ENCODE data around the gene ZNF100.
"Not testable (repeated sequence)": the region's sequence is repeated elsewhere in the genome, so short reads cannot be mapped to it uniquely, and the experiment has no call there.

Gene ZNF100

DNA sequence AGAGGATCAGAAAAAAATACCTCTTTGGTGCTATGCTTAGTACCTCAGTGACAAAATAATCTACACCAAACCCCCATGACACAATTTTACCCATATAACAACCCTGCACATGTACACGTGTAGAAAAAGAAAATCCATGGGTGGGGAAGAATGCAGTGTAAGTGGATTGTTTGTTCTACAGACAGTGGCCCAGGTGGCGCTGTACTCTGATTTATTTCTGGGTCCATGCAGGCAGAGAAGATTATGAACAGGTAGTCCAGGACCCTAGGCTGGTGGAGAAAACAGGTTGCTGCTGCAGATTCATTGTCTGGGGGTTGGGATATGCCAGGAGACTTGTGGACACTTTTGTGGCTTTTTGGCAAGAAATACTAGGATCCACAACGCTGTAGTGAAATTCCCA lies 9.1 kb downstream of the ZNF100 start:
- TF ChIP-seq, protein P1, sequence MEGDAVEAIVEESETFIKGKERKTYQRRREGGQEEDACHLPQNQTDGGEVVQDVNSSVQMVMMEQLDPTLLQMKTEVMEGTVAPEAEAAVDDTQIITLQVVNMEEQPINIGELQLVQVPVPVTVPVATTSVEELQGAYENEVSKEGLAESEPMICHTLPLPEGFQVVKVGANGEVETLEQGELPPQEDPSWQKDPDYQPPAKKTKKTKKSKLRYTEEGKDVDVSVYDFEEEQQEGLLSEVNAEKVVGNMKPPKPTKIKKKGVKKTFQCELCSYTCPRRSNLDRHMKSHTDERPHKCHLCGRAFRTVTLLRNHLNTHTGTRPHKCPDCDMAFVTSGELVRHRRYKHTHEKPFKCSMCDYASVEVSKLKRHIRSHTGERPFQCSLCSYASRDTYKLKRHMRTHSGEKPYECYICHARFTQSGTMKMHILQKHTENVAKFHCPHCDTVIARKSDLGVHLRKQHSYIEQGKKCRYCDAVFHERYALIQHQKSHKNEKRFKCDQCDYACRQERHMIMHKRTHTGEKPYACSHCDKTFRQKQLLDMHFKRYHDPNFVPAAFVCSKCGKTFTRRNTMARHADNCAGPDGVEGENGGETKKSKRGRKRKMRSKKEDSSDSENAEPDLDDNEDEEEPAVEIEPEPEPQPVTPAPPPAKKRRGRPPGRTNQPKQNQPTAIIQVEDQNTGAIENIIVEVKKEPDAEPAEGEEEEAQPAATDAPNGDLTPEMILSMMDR (IDR thresholded peaks at IDR 0.05; ENCODE audit: low read depth, low read length): no peak
- no peak for TF ChIP-seq EZH2phosphoT487 (IDR thresholded peaks at IDR 0.05; ENCODE audit: low read depth)
- H4K20me1 ChIP-seq (ENCODE audit: insufficient read depth, low read length): no peaks in the 10 kb centered on the region
- H3K9me3 ChIP-seq (ENCODE audit: insufficient read depth, low read length): peaks cover 19% of the 10 kb centered on the region
- H3K9ac ChIP-seq (ENCODE audit: low read length): no peak overlapping the region
- H3K4me3 ChIP-seq (ENCODE audit: low read length): no peak overlapping the region
- H2AFZ ChIP-seq (ENCODE audit: low read depth, low read length): no peak overlapping the region
- H3K79me2 ChIP-seq (ENCODE audit: low read length): peaks cover 60% of the 10 kb centered on the region
- H3K4me2 ChIP-seq (ENCODE audit: low read length): no peak overlapping the region
- no peaks in the 10 kb centered on the region for H3K4me1 ChIP-seq (ENCODE audit: low read length)
- no peaks in the 10 kb centered on the region for H3K27me3 ChIP-seq (ENCODE audit: low read depth, low read length)
- peaks cover 95% of the 10 kb centered on the region for H3K36me3 ChIP-seq (replicated peaks; ENCODE audit: low read depth, low read length)
- H3K27ac ChIP-seq (ENCODE audit: low read length): no peak overlapping the region

- Histone ChIP-seq H3K79me2 (ENCODE audit: low read length) (peaks cover 70% of the 10 kb centered on the region), H3K36me3 (replicated peaks; ENCODE audit: low read depth, low read length) (peaks cover 94% of the 10 kb centered on the region), H3K9me3 (ENCODE audit: insufficient read depth, low read length) (peaks cover 25% of the 10 kb centered on the region)
- H3K4me2 ChIP-seq (ENCODE audit: low read length); H4K20me1 ChIP-seq (ENCODE audit: insufficient read depth, low read length); H3K9ac ChIP-seq (ENCODE audit: low read length); H3K4me1 ChIP-seq (ENCODE audit: low read length); H2AFZ ChIP-seq (ENCODE audit: low read depth, low read length); H3K27ac ChIP-seq (ENCODE audit: low read length); H3K4me3 ChIP-seq (ENCODE audit: low read length); H3K27me3 ChIP-seq (ENCODE audit: low read depth, low read length): not testable (repeated sequence)
Observed at GRCh38 chr19:21755555-21755954, 11.8 kb downstream of the ZNF100 start.

DNA sequence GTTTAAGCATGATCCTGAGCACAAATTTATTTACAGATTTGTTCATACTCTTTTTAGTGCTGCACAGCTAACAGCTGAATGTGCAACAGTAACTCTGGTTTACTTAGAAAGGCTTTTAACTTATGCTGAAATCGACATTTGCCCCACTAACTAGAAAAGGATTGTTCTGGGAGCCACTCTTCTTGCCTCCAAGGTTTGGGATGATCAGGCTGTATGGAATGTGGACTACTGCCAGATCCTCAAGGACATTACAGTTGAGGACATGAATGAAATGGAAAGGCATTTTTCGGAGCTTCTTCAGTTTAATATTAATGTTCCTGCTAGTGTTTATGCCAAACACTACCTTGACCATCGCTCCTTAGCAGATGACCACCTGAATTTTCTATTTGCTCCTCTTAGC lies 16.0 kb downstream of the ZNF100 start:
- Histone ChIP-seq H2AFZ (ENCODE audit: low read depth, low read length) (no peak overlapping the region), H3K4me1 (ENCODE audit: low read length) (no peaks in the 10 kb centered on the region), H3K9ac (ENCODE audit: low read length) (no peak overlapping the region), H3K79me2 (ENCODE audit: low read length) (peaks cover 83% of the 10 kb centered on the region), H3K36me3 (replicated peaks; ENCODE audit: low read depth, low read length) (peaks cover 95% of the 10 kb centered on the region), H4K20me1 (ENCODE audit: insufficient read depth, low read length) (0 out of 2 replicates have a peak, but pooled peaks cover 4% of the 10 kb centered on the region), H3K27ac (ENCODE audit: low read length) (no peak overlapping the region), H3K4me2 (ENCODE audit: low read length) (no peak overlapping the region), H3K4me3 (ENCODE audit: low read length) (no peak overlapping the region), H3K27me3 (ENCODE audit: low read depth, low read length) (no peaks in the 10 kb centered on the region), H3K9me3 (ENCODE audit: insufficient read depth, low read length) (peaks cover 39% of the 10 kb centered on the region)
- TF ChIP-seq, protein P1 (IDR thresholded peaks at IDR 0.05; ENCODE audit: low read depth, low read length): no peak
- TF ChIP-seq EZH2phosphoT487 (IDR thresholded peaks at IDR 0.05; ENCODE audit: low read depth): no peak

GRCh38 chr19:21750586-21751128 lies 16.7 kb downstream of the ZNF100 start:
- no peak overlapping the region for H2AFZ ChIP-seq (ENCODE audit: low read depth, low read length)
- H3K4me3 ChIP-seq (ENCODE audit: low read length): no peak overlapping the region
- peaks cover 95% of the 10 kb centered on the region for H3K36me3 ChIP-seq (replicated peaks; ENCODE audit: low read depth, low read length)
- no peaks in the 10 kb centered on the region for H3K4me1 ChIP-seq (ENCODE audit: low read length)
- H3K4me2 ChIP-seq (ENCODE audit: low read length): no peak overlapping the region
- 0 out of 2 replicates have a peak, but pooled peaks cover 4% of the 10 kb centered on the region for H4K20me1 ChIP-seq (ENCODE audit: insufficient read depth, low read length)
- no peak overlapping the region for H3K9ac ChIP-seq (ENCODE audit: low read length)
- peaks cover 80% of the 10 kb centered on the region for H3K79me2 ChIP-seq (ENCODE audit: low read length)
- no peak overlapping the region for H3K27ac ChIP-seq (ENCODE audit: low read length)
- no peaks in the 10 kb centered on the region for H3K27me3 ChIP-seq (ENCODE audit: low read depth, low read length)
- TF ChIP-seq, protein P1 (IDR thresholded peaks at IDR 0.05; ENCODE audit: low read depth, low read length): no peak
- TF ChIP-seq EZH2phosphoT487 (IDR thresholded peaks at IDR 0.05; ENCODE audit: low read depth): no peak
- H3K9me3 ChIP-seq (ENCODE audit: insufficient read depth, low read length): peaks cover 34% of the 10 kb centered on the region
